Adrenal gland (tissue), 5 donors: ENCODE measurements around the gene TNRC6B.
"Not testable (repeated sequence)": the region's sequence is repeated elsewhere in the genome, so short reads cannot be mapped to it uniquely, and the experiment has no call there.

Source experiments
- CTCF ChIP-seq, 6 experiments: fragments of 450-650 bp in 4 of 6; fragments of 200-600 bp in 2 of 6; sonication (generic) in 1 of 6; IDR thresholded peaks; 1 replicate in 5 of 6; 2 replicates in 1 of 6; pipeline versions ENCODE4 v1.5.1 to v1.8.0; 2016 to 2021; ENCODE audit warnings: antibody characterized with exemption in 6 of 6, mild to moderate bottlenecking in 2 of 6, moderate library complexity in 1 of 6
- POLR2A ChIP-seq, 2 donors: fragments of 450-650 bp; IDR thresholded peaks; one replicate each; pipeline ENCODE4 v1.6.1; 2017; ENCODE audit warnings: antibody characterized with exemption in 2 of 2, mild to moderate bottlenecking in 2 of 2, moderate library complexity in 1 of 2
- donor health status: DM: no; HTN: no; CAD: no.

DNA sequence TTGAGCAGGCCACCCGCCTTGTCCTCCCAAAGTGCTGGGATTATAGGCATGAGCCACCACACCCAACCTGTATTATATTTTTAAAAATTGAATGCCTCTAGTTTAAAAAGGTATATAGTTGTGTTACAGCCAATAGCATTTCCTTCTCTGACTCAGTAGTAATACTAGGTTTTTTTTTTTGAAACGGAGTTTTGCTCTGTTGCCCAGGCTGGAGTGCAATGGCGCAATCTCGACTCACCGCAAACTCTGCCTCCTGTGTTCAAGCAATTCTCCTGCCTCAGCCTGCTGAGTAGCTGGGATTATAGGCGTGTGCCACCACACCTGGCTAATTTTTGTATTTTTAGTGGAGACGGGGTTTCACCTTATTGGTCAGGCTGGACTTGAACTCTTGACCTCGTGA lies 45.3 kb downstream of the TNRC6B start:
- not testable (repeated sequence) for TF ChIP-seq CTCF, POLR2A (IDR thresholded peaks at IDR 0.05)
